Hepatocyte (in vitro differentiated cells): Measurements from ENCODE around the gene IFFO2.

ENCODE experiments used
- CTCF ChIP-seq: fragments of 200-600 bp; sonication (generic); IDR thresholded peaks from 2 replicates; pipeline ENCODE4 v1.5.1; 2016; ENCODE audit warnings: antibody characterized with exemption, mild to moderate bottlenecking; ENCODE audit not compliant: poor library complexity
- EZH2 ChIP-seq: fragments of 200-600 bp; sonication (generic); IDR thresholded peaks from 2 replicates; pipeline ENCODE4 v1.6.1; 2016; ENCODE audit warnings: antibody characterized with exemption, mild to moderate bottlenecking, borderline replicate concordance

GRCh38 chr1:19000065-19000464, 43.6 kb upstream of the IFFO2 start:
- TF ChIP-seq CTCF (no peak), EZH2 (no peak)
